ENCODE measurements around the gene TLX2.
"Not testable (repeated sequence)": the region's sequence is repeated elsewhere in the genome, so short reads cannot be mapped to it uniquely, and the experiment has no call there.

TLX2 gene

DNA sequence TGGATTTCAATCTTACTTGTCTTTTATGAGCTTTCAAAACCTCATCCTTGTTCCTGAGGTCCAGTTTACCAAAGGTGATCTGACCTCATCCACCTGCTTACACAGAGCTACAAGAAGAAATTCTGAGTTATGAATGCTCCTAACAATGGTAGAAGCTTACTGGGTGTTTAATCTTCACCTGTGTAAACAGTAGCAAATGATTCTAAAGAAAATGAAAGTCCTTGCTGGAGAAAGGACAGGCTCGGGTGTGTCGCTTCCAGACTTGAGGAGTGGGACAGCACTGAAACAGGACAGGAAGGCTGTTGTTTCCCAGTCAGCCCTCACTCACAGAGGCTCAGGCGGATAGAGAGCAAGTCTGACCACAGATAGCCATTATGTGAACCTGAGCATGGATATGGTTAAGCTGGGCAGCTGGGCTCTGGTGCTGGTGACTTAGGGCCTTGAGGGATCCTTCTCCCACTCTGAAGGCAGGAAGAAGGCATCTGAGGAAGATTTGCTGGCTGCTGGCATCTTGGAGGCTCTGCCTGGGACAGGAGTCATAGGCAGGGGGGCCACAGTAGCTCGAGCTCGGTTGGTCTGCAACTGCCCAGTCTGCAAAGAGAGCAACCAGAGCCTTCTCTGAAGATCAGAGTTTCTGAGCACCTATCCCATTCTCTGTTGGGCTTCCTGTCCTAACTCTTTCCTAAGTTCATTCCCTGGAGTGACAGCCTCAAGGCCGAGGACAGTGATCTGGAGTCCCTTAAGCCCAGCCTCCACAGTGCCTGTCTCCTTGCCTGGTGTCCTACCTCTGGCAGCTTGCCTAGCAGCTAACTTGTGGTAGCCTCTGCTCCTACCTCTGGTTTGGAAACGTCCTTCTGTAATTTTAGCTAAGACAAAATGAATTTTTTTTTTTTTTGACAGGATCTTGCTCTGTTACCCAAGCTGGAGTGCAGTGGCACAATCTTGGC, 44.3 kb downstream of the TLX2 start:
- no peak for DNase-seq

DNA sequence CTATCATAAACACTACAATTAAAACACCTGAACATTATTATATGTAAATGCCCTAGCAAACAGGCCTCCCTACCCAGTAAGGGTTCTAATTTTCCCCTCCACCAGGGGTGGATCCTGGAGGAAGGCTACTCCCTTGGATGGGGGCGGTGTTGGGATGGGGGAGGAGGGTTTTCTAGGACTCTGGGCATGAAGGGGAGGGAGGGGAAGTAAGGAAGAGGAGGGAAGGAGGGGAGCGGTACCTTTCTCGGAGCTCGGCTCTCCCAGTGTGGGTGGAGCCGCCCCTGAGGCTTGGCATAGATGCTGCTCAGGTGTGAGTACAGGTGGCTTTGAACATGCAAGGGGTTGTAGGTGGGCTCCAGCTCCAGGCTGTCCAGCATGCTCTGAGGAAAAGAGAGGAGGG, 45.7 kb downstream of the TLX2 start:
- no peak for DNase-seq

DNA sequence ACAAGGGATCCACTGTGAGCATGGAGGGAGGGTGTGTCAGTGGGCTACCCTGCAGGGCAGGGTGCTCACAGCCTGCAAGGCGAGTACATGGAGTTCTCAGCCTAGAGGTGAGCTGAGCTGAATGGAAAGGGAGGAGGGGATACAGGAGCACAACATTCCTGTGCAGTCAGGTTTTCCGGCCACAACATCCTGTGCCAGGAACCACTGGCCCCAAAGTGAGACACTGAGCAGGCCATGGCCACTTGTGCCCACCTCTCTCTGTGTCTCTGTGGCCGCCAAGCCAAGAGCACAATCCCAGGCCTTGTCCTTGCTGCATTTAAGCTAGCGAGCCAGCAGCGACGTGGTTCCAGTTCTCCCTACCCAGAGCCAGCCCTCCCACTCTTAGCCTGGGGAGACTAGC, 46.3 kb downstream of the TLX2 start:
- DNase-seq, result no peak

DNA sequence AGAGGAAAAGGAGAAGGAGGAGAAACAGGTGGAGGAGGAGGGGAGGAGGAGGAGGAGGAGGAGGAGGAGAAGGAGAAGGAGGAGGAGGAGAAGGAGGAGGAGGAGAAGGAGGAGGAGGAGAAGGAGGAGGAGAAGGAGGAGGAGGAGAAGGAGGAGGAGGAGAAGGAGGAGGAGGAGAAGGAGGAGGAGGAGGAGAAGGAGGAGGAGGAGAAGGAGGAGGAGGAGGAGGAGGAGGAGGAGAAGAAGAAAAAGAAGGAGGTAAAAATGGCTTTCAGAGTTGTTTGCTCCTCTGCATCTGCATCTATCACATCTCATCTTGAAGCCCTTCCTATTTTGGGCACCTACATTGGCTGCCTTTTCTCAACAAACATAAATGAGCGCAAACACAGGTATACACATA, 46.8 kb downstream of the TLX2 start:
- not testable (repeated sequence) for DNase-seq

DNA sequence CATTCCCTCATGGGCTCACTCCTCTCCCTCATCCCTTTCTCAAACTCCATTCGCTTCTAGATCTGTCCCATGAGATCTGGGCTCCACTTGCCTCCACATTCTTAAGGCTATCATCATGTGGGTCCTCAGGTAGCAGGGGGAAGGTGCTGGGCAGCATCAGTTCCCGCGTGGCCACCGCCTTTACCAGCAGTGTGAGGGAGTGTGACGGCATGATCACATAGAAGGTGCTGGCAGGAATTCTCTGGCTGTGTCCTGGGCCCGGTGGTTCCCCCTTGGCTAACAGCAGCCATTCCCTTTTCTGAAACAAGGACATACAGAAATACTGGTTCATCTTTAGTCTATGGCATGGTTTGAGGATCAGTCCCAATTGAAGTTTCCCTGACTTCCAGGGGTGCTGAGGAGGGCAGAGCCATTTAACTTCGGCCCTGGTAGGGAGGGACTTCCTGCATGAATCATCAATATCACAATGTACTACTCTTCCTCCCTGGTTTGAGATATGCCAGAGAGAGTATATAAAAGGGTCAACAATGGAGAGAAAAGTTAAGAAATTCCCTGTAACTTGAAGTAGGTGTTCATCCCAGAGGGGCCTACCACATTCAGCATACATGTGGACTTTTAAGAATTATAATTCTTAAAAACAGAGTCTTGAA, 48.0 kb downstream of the TLX2 start:
- DNase-seq, result no peak

DNA sequence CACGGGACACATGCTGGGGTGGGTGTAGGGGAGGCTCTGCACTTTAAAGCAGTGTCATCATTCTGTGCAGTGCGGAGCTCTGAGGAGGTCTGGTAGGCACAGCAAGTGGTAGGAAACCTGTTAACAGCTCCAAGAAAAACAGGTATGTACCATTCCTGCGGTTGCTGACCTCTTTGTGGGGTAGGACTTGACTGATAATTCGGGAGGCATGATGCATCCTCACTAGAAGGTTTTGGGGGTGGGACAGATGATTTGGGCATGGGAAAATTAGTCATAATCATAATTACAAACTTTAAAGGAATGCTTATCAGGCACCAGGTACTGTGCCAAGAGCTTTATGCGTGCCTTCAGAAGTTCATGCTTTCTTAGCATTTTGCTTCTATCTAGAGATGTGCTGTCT, 50.0 kb downstream of the TLX2 start:
- DNase-seq, result no peak

DNA sequence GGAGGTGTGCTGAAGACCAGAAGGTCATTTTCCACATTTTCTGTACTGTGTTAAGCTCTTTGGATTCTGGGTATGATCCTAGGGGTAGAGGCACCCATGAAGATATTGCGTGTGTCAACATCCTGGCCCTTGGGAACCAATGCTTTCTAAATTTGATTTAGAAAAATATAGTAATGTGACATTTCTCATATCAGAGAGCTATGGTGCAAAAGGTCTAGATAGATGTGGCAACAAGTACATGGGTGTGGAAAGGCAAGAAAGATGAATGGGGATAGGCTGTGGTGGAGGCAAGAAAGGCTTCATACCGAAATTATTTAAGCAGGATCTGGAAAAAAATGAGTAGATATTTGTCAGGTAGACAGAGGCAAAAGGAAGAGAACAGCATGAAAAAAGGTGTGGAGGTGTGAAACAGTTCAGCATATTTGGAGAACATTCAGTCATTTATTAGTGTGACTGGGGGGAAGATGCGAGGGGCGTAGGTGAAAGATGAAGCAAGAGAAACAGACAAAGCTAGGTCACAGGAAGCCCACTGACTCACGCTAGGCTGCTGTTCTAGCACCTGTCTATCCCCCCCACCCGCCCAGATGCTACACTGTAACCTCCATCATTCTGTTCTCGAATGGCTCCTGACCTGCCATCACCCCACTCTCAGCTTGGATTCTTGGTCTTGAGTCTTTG, 52.0 kb downstream of the TLX2 start:
- no peak for DNase-seq

DNA sequence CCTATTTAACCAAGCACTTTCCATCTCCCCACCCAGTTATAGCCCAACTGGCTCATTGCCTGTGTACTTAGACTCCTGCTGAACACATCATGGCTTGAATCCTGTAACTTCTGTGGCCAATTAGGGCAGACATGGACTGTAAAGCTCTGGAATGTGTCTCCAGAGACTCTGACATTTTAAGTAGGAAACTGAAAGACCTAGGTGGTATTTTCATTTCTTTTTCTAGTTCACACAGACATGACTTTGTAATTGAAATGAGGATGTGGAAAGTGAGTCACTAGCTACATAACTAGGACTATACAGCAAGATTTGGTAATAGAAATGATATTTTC, 52.5 kb downstream of the TLX2 start:
- DNase-seq, result peak in 1 of 2 donors; percentile 41
